ENCODE data around the gene MFSD11. TPM values are rescaled to one million over a fixed set of nuclear protein-coding genes. Genes with fewer than 3 reads are reported as not detected.

MFSD11 gene
- total RNA-seq, 1 experiment from 2014 or later = 24.9 TPM

GRCh38 chr17:76726776-76727718 lies 10.9 kb upstream of the MFSD11 start, which contains the start of gene METTL23:
Gene METTL23 (plus strand): TSS chr17:76726839. CDS start chr17:76729711, 2,872 bp downstream.
- intact Hi-C loops (cut with micrococcal nuclease) = loop anchor here (1.0 to 2.0 kb wide), 3 partner anchors 8 to 340 kb away; no protein-coding TSS in a partner anchor
- Histone ChIP-seq H3K9ac (ENCODE audit: low read length) (peak within 1 kb of the TSS; percentile 99), H4K20me1 (ENCODE audit: insufficient read depth) (peaks cover 7% of the 10 kb centered on the region; the same call in 1 of the 2 replicates), H3K27ac (ENCODE audit: low read depth, low read length) (peak within 1 kb of the TSS; percentile 99), H3K9me2 (ENCODE audit: insufficient read depth) (no peaks in the 10 kb centered on the region), H3K27me3 (ENCODE audit: insufficient read depth, low read length) (no peaks in the 10 kb centered on the region), H3K79me2 (ENCODE audit: insufficient read depth, low read length) (peaks cover 92% of the 10 kb centered on the region), H3K36me3 (ENCODE audit: control insufficient read depth in 1 of 2, insufficient read depth in 2 of 2, low read length in 2 of 2) (peaks cover 26 to 42% of the 10 kb centered on the region in 2 experiments), H2AFZ (ENCODE audit: low read depth, low read length, poor library complexity, severe bottlenecking) (no peak within 1 kb of the TSS), H3K4me2 (ENCODE audit: low read length) (peak within 1 kb of the TSS; percentile 93), H3K4me1 (ENCODE audit: control insufficient read depth in 1 of 2, insufficient read depth in 2 of 2, low read length in 2 of 2) (peaks cover 13 to 21% of the 10 kb centered on the region in 2 experiments), H3K9me3 (ENCODE audit: control insufficient read depth in 1 of 2, insufficient read depth in 1 of 2, low read depth in 1 of 2, low read length in 2 of 2) (no peaks in the 10 kb centered on the region), H3K4me3 (replicated peaks in 1 of 2; ENCODE audit: low read depth in 1 of 2, low read length in 2 of 2) (peak within 1 kb of the TSS; percentile 97)
- BruUV-seq (replicated peaks) = TSS peak; percentile 75
- peak; percentile 64 for ATAC-seq
- ChIA-PET POLR2A (interaction anchor here (0.6 to 2.9 kb wide), 3 partner anchors 10 to 102 kb away, joined by 4 to 27 read pairs (median 8); partner anchors contain the start of genes MFSD11 and SRSF2), CTCF (interaction anchor here (0.7 to 1.2 kb wide), 11 partner anchors 9 to 359 kb away, joined by 3 to 9 read pairs (median 3); partner anchors contain the start of genes MFSD11, MGAT5B and SRSF2), RAD21 (ENCODE audit: low non-redundant PET in 1 of 2, low total read pairs in 2 of 2, uncharacterized antibody in 2 of 2, unreplicated experiment in 2 of 2) (no interaction called here)
- DNase-seq (ENCODE audit: low read depth, low spot score) = no peak
- peak; percentile 80 for TF ChIP-seq RAD21 (IDR thresholded peaks at IDR 0.05; ENCODE audit: low read depth)
- TF ChIP-seq, protein P1, sequence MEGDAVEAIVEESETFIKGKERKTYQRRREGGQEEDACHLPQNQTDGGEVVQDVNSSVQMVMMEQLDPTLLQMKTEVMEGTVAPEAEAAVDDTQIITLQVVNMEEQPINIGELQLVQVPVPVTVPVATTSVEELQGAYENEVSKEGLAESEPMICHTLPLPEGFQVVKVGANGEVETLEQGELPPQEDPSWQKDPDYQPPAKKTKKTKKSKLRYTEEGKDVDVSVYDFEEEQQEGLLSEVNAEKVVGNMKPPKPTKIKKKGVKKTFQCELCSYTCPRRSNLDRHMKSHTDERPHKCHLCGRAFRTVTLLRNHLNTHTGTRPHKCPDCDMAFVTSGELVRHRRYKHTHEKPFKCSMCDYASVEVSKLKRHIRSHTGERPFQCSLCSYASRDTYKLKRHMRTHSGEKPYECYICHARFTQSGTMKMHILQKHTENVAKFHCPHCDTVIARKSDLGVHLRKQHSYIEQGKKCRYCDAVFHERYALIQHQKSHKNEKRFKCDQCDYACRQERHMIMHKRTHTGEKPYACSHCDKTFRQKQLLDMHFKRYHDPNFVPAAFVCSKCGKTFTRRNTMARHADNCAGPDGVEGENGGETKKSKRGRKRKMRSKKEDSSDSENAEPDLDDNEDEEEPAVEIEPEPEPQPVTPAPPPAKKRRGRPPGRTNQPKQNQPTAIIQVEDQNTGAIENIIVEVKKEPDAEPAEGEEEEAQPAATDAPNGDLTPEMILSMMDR (IDR thresholded peaks at IDR 0.05 in 2 of 3, conservative IDR thresholded peaks at IDR 0.05 in 1 of 3; ENCODE audit: borderline replicate concordance in 1 of 3, insufficient read depth in 1 of 3, low read depth in 2 of 3, low read length in 2 of 3) = peak; percentile 77 to 88 (median 87)
- TF ChIP-seq EZH2 (IDR thresholded peaks at IDR 0.05) = no peak
- TF ChIP-seq SRF (IDR thresholded peaks at IDR 0.05; ENCODE audit: low read depth) = no peak
- TF ChIP-seq, protein P2, sequence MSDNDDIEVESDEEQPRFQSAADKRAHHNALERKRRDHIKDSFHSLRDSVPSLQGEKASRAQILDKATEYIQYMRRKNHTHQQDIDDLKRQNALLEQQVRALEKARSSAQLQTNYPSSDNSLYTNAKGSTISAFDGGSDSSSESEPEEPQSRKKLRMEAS (IDR thresholded peaks at IDR 0.05) = peak; percentile 83
- TF ChIP-seq POLR2AphosphoS5 (IDR thresholded peaks at IDR 0.05; ENCODE audit: low read depth, low read length) = peak; percentile 77
- peak; percentile 86 for TF ChIP-seq POLR2A (IDR thresholded peaks at IDR 0.05; ENCODE audit: borderline replicate concordance, extremely low read depth, insufficient read depth, insufficient read length)
- no peak for TF ChIP-seq EGR1 (IDR thresholded peaks at IDR 0.05; ENCODE audit: low read depth)
- TF ChIP-seq EZH2phosphoT487 (IDR thresholded peaks at IDR 0.05; ENCODE audit: borderline replicate concordance) = no peak
- peak; percentile 16; the same call in 1 of the 2 replicates for TF ChIP-seq SIN3A (IDR thresholded peaks at IDR 0.05; ENCODE audit: low read depth)
- TF ChIP-seq ZFX (IDR thresholded peaks at IDR 0.05) = no peak; the same call in 1 of the 2 replicates

Data from HCT116 (cell line).